HG03039 (cell line): ENCODE results near the gene CDC6.
"Not testable (repeated sequence)": the region's sequence is repeated elsewhere in the genome, so short reads cannot be mapped to it uniquely, and the experiment has no call there.

Experiments used
- ATAC-seq: cut with Tn5 transposase; IDR thresholded peaks from one replicate; pipeline ENCODE4 v1.9.1; 2021; ENCODE audit warnings: mild to moderate bottlenecking, moderate library complexity; ENCODE audit not compliant: unreplicated experiment

CDC6 gene

DNA sequence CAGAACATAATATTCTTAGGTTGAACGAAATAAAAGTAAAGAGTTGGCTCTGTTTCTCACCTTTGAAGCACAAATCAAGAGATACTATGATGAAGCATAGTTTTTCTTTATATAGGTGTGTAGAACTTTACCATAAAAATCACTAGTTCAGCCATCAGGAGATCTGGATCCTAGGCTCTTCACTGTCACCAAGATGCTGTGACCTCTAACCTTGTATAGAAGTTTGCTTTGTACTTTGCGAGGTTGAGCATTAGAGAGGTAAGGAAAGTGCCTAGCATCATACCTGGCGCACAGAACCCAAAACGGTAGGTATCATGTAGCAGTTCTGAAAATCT lies 553 bp upstream of the CDC6 start:
- no peak for ATAC-seq

GRCh38 chr17:40290629-40291280 lies 3.1 kb downstream of the CDC6 start:
- no peak for ATAC-seq

GRCh38 chr17:40291281-40291664 lies 3.6 kb downstream of the CDC6 start:
- no peak for ATAC-seq

GRCh38 chr17:40293363-40293762 lies 5.7 kb downstream of the CDC6 start:
- no peak for ATAC-seq

DNA sequence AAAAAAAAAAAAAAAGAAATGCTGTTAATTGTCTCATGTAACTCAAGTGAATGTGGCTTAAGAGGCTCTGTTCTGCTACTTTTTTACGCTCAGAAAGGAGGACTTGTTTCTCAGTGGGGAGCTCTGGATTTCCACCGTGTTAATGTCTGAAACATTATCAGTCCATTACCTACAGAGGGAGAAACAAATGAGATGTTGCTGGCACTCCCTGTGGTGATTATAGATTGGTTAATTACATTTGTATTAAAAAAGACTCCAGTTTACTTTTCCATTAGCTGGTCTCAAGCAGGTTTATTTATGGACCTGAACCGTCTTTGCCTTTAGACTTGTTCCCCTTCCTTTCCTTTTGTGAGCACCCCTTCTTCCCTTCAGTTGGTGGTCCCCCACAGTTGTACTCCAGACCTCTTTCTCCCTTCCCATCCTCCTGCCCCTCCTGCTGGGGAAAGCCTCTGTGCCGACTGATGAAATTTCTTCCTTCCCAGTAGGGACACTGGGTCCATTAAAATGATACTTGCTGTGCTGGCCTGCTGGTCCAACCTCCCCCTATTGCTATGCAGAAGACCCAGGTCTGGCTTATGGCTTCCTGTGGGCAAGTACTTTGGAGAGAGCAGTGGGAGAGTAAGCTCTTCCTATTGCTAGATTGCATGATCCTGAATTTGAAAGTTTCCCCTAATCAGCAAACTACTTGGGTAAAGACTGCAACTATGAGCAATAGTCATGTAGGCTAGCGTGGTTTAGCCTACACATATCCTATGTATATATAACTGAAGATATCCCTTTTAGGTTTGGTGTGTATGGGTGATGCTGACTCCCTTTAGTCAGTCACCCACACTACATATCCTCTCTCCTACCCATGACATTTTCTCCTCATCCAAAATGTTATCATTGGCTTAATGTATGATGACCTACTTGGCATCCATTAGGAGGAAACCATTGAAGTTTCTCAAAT lies 8.1 kb downstream of the CDC6 start:
- ATAC-seq = no peak

DNA sequence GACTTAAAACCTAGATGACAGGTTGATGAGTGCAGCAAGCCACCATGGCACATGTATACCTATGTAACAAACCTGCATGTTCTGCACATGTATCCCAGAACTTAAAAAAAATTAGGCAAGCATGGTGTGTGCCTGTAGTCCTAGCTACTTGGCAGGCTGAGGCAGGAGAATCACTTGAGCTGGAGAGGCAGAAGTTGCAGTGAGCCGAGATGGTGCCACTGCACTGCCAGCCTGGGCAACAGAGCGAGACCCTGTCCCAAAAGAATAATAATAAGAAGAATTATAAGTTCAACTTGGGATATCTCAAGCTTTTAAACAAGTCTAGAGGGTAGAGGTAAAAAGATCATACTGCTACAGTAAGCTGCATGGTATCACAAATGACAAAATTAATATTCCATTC lies 9.8 kb downstream of the CDC6 start:
- ATAC-seq = no peak

DNA sequence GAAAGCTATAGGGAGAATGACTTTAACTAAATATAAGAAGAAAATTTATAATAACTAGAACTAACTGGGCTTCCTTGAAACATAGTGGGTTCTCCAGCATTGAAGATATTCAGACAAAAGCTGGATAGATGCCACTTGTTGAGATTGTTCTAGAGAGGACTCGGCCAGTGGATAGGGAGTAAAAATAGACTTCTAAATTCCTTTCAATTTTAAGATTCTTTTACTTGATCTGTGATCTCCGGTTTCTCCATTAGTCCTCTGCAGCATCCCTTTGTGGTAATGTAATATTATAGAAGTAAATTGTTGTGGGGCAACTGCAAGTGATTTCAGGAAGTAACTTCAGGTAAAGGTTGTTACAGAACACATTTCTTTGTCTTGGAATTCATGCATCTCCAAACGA lies 11.0 kb downstream of the CDC6 start:
- no peak for ATAC-seq

GRCh38 chr17:40299159-40299757 lies 11.6 kb downstream of the CDC6 start:
- ATAC-seq = not testable (repeated sequence)

DNA sequence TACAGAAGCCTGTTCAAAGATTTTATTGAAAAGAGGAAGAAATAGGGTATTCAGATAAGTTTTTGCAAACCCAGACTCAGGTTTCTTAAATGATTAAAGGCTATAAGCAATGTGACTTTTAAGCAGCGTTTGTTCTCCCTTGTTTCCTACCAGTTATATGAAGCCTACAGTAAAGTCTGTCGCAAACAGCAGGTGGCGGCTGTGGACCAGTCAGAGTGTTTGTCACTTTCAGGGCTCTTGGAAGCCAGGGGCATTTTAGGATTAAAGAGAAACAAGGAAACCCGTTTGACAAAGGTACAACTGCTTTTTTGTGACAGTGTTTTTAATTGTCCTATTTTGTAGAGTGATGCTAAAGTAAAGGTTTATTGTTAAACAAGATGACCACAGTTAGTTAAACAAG lies 13.6 kb downstream of the CDC6 start:
- no peak for ATAC-seq

- no peak for ATAC-seq
Measured at GRCh38 chr17:40303009-40303657, 15.5 kb downstream of the CDC6 start.

DNA sequence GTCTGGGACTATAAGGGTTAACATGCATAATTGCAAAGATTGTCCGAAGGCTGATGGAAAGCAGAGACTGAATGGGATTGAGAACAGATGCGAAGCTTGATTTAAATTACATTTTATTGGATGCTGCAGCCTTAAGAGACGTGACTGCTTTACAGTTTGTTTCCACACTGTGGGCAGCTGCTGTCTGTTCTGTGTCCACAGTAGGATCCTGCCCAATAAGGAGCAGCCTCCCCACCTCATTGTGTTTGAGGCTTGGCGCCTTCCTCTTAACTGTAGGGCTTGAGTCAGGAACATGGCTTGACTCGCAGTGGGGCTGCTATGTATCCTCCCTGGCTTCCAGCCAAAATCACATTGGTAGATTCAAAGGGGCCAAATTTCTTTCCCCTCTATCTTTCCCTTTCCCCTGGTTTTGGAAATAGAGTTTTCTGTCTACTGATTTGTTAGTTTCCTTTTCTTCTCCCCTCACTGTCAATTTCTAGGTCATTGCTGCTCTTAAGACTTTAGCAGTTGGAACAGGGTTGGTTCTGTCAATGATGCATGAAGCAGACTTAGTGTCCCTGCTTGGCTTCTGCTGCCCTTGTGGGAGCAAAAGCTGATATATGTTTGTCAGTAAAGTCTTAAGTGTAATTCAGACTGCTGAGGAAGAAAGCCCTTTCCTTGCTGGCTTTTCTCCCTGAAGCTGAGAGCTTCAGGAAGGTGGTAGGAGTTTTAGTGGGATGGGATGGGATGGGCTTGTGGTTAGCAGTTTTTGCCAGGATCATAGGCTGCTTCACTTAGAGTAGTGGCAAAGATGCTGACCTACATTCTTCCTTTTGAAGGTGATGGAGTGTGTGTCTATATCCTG lies 16.3 kb downstream of the CDC6 start:
- no peak for ATAC-seq

- not testable (repeated sequence) for ATAC-seq
Measured at GRCh38 chr17:40304552-40304863, 16.8 kb downstream of the CDC6 start.

DNA sequence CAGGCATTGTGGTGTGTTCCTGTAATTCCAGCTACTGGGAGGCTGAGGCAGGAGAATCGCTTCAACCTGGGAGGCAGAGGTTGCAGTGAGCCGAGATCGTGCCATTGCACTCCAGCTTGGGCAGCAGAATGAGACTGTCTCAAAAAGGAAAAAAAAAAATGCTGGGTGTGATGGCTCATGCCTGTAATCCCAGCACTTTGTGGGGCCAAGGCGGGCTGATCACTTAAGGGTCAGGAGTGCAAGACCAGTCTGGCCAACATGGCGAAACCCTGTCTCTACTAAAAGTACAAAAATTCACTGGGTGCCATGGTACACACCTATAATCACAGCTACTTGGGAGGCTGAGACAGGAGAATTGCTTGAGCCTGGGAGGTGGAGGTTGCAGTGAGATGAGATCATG lies 17.2 kb downstream of the CDC6 start:
- not testable (repeated sequence) for ATAC-seq

DNA sequence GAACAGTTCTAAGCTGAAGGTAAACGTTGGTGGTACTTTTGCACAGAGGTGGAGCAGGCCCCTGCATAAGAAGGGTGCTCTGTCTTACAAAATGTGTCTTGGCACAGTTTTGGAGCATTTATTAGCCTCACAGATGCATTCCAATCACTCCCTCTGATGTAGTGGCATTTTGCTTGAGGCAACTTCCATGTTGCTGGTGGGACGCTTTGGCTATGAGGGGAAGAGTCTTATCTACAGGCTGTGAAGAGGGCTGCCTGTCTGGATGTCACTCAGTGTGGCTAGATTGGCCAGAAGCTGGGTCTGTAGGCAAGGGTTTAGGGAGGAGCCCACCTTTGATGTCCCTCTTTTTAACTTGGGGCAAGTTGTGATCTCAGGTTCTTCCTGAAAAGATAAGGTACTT lies 18.7 kb downstream of the CDC6 start:
- no peak for ATAC-seq

- ATAC-seq = no peak
Measured at GRCh38 chr17:40307001-40307730, 19.5 kb downstream of the CDC6 start.

- no peak for ATAC-seq
Measured at GRCh38 chr17:40307740-40308239, 20.1 kb downstream of the CDC6 start.

DNA sequence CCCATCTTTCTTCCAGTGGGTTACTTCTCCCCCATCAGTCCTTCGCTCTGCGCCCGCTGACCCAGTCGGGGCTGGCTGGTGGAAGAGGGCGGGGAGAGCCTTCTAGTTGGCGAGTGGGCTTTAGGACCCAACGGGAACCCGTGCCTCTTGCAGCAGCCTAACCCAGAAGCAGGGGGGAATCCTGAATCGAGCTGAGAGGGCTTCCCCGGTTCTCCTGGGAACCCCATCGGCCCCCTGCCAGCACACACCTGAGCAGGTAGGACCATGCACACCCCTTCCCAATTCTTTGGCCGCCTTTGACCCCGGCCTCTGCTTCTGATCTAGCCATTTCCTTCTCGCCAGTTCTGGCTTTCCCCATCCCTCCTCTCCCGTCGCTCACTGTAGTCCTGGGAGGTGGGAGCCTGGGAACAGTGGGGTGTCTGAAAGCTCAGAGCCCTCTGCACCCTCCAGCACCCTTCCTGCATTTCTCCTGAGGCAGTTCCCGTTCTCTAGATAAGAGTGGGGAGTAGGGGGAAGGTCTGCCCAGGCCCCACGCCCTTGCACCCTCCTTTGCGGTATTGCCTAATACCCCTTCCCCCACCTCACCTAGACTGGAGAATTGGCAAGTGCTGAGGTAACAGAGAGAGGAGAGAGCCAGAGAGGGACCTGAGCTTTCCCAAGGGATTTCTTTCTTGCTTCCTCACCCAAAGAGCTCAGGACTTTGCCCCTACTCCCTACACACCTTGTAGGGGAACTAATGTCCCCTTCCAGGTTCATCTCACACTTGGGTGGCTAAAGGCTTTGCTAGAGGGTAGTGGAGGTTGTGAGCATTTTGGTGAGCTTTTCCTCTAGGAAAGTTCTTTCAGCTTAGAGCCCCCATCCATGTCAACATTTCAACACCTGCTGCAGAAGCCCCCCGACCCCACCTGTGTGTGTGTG lies 21.6 kb downstream of the CDC6 start, which contains the start of gene RARA:
RARA (plus strand) TSS at position 150 of the 918 bp plus-strand sequence. CDS start 22,039 bp downstream, outside the sequence.
- no peak for ATAC-seq

DNA sequence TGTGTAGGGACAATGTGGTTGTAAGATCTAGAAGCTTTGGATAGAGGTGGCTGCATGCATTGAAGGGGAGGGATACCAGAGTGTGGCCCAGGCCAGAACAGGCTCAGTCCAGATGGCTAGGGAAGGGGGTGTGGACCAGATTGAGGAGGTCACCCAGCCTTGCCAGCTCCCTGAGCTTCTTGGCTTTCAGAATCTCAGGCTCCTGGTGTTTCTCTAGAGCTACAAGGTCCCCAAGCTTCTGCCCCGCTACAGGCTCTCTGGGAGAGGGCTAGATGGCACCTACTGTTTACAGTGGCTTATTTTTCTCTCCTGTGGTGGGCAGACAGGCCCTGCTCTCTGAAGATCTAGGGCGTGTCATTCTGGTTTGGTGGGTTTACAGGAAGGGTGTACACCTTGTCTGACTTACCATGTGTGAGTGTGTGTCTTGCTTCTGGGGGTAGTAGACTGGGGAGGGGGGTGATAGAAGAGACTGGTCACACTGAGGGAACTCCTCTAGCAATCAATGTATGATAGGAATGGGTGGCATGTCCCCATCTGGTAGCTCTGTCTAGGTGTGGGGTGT lies 22.4 kb downstream of the CDC6 start:
- ATAC-seq = no peak
